HCT116 (cell line): ENCODE results near the gene HSF2BP. TPM values are rescaled to one million over a fixed set of nuclear protein-coding genes. Genes with fewer than 3 reads are reported as not detected.

Source experiments
- ATAC-seq: fragments of 200-7000 bp; cut with Tn5 transposase; 2 replicates; pipeline ENCODE4 v1.9.1; 2020; ENCODE audit warnings: mild to moderate bottlenecking, moderate library complexity
- BruUV-seq: library from RNA; stranded (reverse); fragments of 400-500 nt; replicated peaks from 2 replicates; lab custom pipeline; 2021; lab: Mats Ljungman, UMichigan
- CTCF ChIA-PET: fragments of 300-600 bp; sonication (Branson Sonifier 250); formaldehyde crosslinking; loops from one replicate; lab custom pipeline; 2021; ENCODE audit warnings: antibody characterized with exemption; lab: Charles Lee
- POLR2A ChIA-PET: fragments of 300-600, 350-600 bp; sonication (Branson Sonifier 250); formaldehyde crosslinking; loops from one replicate; lab custom pipeline; 2021; ENCODE audit warnings: antibody characterized with exemption; lab: Charles Lee
- RAD21 ChIA-PET, 2 experiments: fragments of 300-600 bp; sonication (Branson Sonifier 250); formaldehyde crosslinking; loops; one replicate each; lab custom pipeline; 2023; ENCODE audit warnings: low total read pairs in 2 of 2; ENCODE audit not compliant: uncharacterized antibody in 2 of 2, unreplicated experiment in 2 of 2, low non-redundant PET in 1 of 2; lab: Charles Lee
- DNase-seq: peaks from one replicate; pipeline ENCODE4 v3.0.0-alpha.2; 2010; ENCODE audit warnings: low read depth, low spot score
- H2AFZ ChIP-seq: fragments of 200-600 bp; shearing (Covaris generic), sonication (generic); 2 replicates; pipeline ENCODE4 v1.6.1; 2017; ENCODE audit warnings: low read depth, mixed run types, mixed read lengths, antibody characterized with exemption, low read length; ENCODE audit not compliant: poor library complexity, severe bottlenecking
- H3K27ac ChIP-seq: 2 replicates; pipeline ENCODE4 v1.5.1; 2012; ENCODE audit warnings: low read depth, low read length
- H3K27me3 ChIP-seq: fragments of 200-600 bp; sonication (generic); 2 replicates; pipeline ENCODE4 v1.6.1; 2016; ENCODE audit warnings: mixed run types, low read length, mixed read lengths; ENCODE audit not compliant: insufficient read depth
- H3K36me3 ChIP-seq, 2 experiments: fragments of 200-500 bp in 1 of 2; fragments of 200-600 bp in 1 of 2; sonication (Bioruptor generic) in 1 of 2; sonication (generic) in 1 of 2; 2 replicates each; pipeline versions ENCODE4 v1.5.1 to v1.6.1; 2014 to 2016; ENCODE audit warnings: low read length in 2 of 2, inconsistent platforms in 1 of 2, mixed read lengths in 1 of 2, mixed run types in 1 of 2; ENCODE audit not compliant: insufficient read depth in 2 of 2, control insufficient read depth in 1 of 2
- H3K4me1 ChIP-seq, 2 experiments: fragments of 200-600 bp in 1 of 2; sonication (generic) in 1 of 2; 2 replicates each; pipeline versions ENCODE4 v1.5.1 to v1.6.1; 2012 to 2017; ENCODE audit warnings: low read length in 2 of 2, inconsistent platforms in 1 of 2, mild to moderate bottlenecking in 1 of 2, mixed read lengths in 1 of 2, mixed run types in 1 of 2, moderate library complexity in 1 of 2; ENCODE audit not compliant: insufficient read depth in 2 of 2, control insufficient read depth in 1 of 2
- H3K4me2 ChIP-seq: fragments of 200-600 bp; sonication (generic); 2 replicates; pipeline ENCODE4 v1.6.1; 2017; ENCODE audit warnings: mixed run types, low read length, mixed read lengths
- H3K4me3 ChIP-seq, 2 experiments: fragments of 200-600 bp in 1 of 2; sonication (generic) in 1 of 2; replicated peaks in 1 of 2; 2 replicates each; pipeline ENCODE4 v1.5.1; 2011 to 2016; ENCODE audit warnings: low read length in 2 of 2, control low read depth in 1 of 2, low read depth in 1 of 2, mild to moderate bottlenecking in 1 of 2, mixed read lengths in 1 of 2, mixed run types in 1 of 2
- H3K79me2 ChIP-seq: fragments of 200-600 bp; sonication (generic); 2 replicates; pipeline ENCODE4 v1.6.1; 2017; ENCODE audit warnings: mild to moderate bottlenecking, mixed run types, low read length, moderate library complexity, mixed read lengths; ENCODE audit not compliant: insufficient read depth
- H3K9ac ChIP-seq: fragments of 200-600 bp; sonication (generic); 2 replicates; pipeline ENCODE4 v1.6.1; 2016; ENCODE audit warnings: low read length, mixed read lengths
- H3K9me2 ChIP-seq: fragments of 200-600 bp; sonication (generic), shearing (Covaris generic); 2 replicates; pipeline ENCODE4 v1.6.1; 2017; ENCODE audit warnings: mixed run types, mild to moderate bottlenecking, moderate library complexity; ENCODE audit not compliant: insufficient read depth
- H3K9me3 ChIP-seq, 2 experiments: fragments of 200-500 bp in 1 of 2; fragments of 200-600 bp in 1 of 2; sonication (Bioruptor generic) in 1 of 2; sonication (generic) in 1 of 2; 2 replicates each; pipeline ENCODE4 v1.6.1; 2014 to 2017; ENCODE audit warnings: low read length in 2 of 2, mixed read lengths in 2 of 2, inconsistent platforms in 1 of 2, low read depth in 1 of 2, mild to moderate bottlenecking in 1 of 2, mixed run types in 1 of 2, moderate library complexity in 1 of 2; ENCODE audit not compliant: control insufficient read depth in 1 of 2, insufficient read depth in 1 of 2
- H4K20me1 ChIP-seq: fragments of 200-600 bp; sonication (generic), shearing (Covaris generic); 2 replicates; pipeline ENCODE4 v1.6.1; 2017; ENCODE audit warnings: mixed run types, mild to moderate bottlenecking, moderate library complexity; ENCODE audit not compliant: insufficient read depth
- ATF3 ChIP-seq: IDR thresholded peaks from 2 replicates; pipeline ENCODE4 v1.6.1; 2012
- CBX3 ChIP-seq: IDR thresholded peaks from 2 replicates; pipeline ENCODE4 v1.6.1; 2012; ENCODE audit warnings: low read depth
- CEBPB ChIP-seq: IDR thresholded peaks from 2 replicates; pipeline ENCODE4 v1.6.1; 2012; ENCODE audit warnings: low read depth
- EZH2 ChIP-seq: fragments of 200-600 bp; sonication (generic); IDR thresholded peaks from 2 replicates; pipeline ENCODE4 v1.6.1; 2017; ENCODE audit warnings: antibody characterized with exemption, mixed run types
- ZNF274 ChIP-seq: fragments of 200-500 bp; sonication (Bioruptor generic); IDR thresholded peaks from 2 replicates; pipeline ENCODE4 v1.6.1; 2014; ENCODE audit warnings: mild to moderate bottlenecking, low read depth, low read length, inconsistent platforms
- intact Hi-C: fragments of 100-400 bp; cut with micrococcal nuclease; formaldehyde crosslinking; loops from 2 replicates; pipeline ENCODE4 v1.10.0; 2022
- total RNA-seq: library from RNA; stranded (reverse); gene quantifications from one replicate; pipeline ENCODE4 v1.2.1, GENCODE V29; 2021; ENCODE audit not compliant: unreplicated experiment
- TF ChIP-seq, protein P1 (sequence below): IDR thresholded peaks from 2 replicates; pipeline ENCODE4 v1.6.1; 2012; ENCODE audit warnings: low read depth
- TF ChIP-seq, protein P2 (sequence below), 3 experiments: fragments of 200-600 bp in 1 of 3; sonication (generic) in 1 of 3; IDR thresholded peaks in 2 of 3; conservative IDR thresholded peaks in 1 of 3; 2 replicates each; pipeline ENCODE4 v1.5.1; 2012 to 2017; ENCODE audit warnings: low read depth in 2 of 3, low read length in 2 of 3, antibody characterized with exemption in 1 of 3, borderline replicate concordance in 1 of 3, control low read depth in 1 of 3, mild to moderate bottlenecking in 1 of 3, mixed read lengths in 1 of 3, mixed run types in 1 of 3, moderate library complexity in 1 of 3; ENCODE audit not compliant: insufficient read depth in 1 of 3

HSF2BP gene
- total RNA-seq, 1 experiment from 2014 or later = 0.59 TPM

DNA sequence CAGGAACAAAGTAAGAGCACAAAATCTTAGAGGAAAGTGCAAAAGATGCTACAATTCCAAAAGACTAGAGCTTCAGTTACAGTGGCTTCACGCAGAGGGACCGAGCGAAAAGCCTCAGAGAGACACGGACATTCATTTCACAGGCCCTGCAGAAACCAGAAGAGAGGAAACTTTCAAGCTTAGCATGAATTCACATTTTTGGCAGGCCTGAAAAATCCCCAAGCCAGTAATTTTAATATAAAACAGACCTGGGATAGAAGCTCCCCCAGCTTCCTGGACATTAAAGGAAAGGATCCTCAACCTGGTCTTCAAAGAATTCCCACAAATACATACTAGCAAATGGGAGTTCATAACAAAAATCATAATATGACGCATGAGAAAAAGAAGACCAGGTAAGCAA, 66.2 kb downstream of the HSF2BP start (continued):
- TF ChIP-seq, protein P1, sequence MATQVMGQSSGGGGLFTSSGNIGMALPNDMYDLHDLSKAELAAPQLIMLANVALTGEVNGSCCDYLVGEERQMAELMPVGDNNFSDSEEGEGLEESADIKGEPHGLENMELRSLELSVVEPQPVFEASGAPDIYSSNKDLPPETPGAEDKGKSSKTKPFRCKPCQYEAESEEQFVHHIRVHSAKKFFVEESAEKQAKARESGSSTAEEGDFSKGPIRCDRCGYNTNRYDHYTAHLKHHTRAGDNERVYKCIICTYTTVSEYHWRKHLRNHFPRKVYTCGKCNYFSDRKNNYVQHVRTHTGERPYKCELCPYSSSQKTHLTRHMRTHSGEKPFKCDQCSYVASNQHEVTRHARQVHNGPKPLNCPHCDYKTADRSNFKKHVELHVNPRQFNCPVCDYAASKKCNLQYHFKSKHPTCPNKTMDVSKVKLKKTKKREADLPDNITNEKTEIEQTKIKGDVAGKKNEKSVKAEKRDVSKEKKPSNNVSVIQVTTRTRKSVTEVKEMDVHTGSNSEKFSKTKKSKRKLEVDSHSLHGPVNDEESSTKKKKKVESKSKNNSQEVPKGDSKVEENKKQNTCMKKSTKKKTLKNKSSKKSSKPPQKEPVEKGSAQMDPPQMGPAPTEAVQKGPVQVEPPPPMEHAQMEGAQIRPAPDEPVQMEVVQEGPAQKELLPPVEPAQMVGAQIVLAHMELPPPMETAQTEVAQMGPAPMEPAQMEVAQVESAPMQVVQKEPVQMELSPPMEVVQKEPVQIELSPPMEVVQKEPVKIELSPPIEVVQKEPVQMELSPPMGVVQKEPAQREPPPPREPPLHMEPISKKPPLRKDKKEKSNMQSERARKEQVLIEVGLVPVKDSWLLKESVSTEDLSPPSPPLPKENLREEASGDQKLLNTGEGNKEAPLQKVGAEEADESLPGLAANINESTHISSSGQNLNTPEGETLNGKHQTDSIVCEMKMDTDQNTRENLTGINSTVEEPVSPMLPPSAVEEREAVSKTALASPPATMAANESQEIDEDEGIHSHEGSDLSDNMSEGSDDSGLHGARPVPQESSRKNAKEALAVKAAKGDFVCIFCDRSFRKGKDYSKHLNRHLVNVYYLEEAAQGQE = no peak
- no peak for TF ChIP-seq EZH2
- no peak for TF ChIP-seq ATF3
- TF ChIP-seq ZNF274 = no peak
- TF ChIP-seq, protein P2, sequence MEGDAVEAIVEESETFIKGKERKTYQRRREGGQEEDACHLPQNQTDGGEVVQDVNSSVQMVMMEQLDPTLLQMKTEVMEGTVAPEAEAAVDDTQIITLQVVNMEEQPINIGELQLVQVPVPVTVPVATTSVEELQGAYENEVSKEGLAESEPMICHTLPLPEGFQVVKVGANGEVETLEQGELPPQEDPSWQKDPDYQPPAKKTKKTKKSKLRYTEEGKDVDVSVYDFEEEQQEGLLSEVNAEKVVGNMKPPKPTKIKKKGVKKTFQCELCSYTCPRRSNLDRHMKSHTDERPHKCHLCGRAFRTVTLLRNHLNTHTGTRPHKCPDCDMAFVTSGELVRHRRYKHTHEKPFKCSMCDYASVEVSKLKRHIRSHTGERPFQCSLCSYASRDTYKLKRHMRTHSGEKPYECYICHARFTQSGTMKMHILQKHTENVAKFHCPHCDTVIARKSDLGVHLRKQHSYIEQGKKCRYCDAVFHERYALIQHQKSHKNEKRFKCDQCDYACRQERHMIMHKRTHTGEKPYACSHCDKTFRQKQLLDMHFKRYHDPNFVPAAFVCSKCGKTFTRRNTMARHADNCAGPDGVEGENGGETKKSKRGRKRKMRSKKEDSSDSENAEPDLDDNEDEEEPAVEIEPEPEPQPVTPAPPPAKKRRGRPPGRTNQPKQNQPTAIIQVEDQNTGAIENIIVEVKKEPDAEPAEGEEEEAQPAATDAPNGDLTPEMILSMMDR (IDR thresholded peaks at IDR 0.05 in 2 of 3, conservative IDR thresholded peaks at IDR 0.05 in 1 of 3; ENCODE audit: borderline replicate concordance in 1 of 3, insufficient read depth in 1 of 3, low read depth in 2 of 3, low read length in 2 of 3) = no peak
- no peak for TF ChIP-seq CEBPB
- TF ChIP-seq, all 23 proteins: peak for 0

DNA sequence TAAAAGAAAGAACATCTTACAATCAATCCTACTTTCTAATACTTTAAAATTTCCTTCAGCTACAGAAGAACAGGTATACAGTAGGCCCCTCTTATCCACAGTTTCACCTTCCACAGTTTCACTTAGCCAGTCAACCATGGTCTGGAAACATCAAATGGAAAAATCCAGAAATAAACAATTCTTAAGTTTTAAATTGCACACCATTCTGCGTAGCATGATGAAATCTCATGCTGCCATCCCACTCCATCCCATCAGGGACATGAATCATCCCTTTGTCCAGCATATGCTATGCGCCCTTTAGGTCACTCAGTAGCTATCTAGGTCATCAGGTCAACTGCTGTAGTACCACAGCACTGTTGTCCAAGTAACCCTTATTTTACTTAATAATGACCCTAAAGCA, 67.7 kb downstream of the HSF2BP start:
- DNase-seq = no peak
- Histone ChIP-seq H3K9ac (no peak overlapping the region), H3K27me3 (no peaks in the 10 kb centered on the region), H3K9me3 (no peaks in the 10 kb centered on the region), H3K79me2 (no peaks in the 10 kb centered on the region), H3K4me3 (no peak overlapping the region), H3K36me3 (no peaks in the 10 kb centered on the region), H4K20me1 (no peaks in the 10 kb centered on the region), H3K27ac (no peak overlapping the region), H3K4me1 (peaks cover 2 to 10% of the 10 kb centered on the region in 2 experiments), H3K9me2 (no peaks in the 10 kb centered on the region), H2AFZ (no peak overlapping the region), H3K4me2 (no peak overlapping the region)
- intact Hi-C loops = no loop called here
- no peak for ATAC-seq
- BruUV-seq = no TSS peak
- ChIA-PET RAD21 (no interaction called here), POLR2A (no interaction called here), CTCF (no interaction called here)
- TF ChIP-seq ZNF274 = no peak
- TF ChIP-seq CBX3 = no peak
